Measurements from ENCODE around the gene STX12.

STX12 gene

GRCh38 chr1:27741121-27741520, 31.9 kb upstream of the STX12 start:
- H3K4me3 ChIP-seq (ENCODE audit: low read length) = no peak overlapping the region
- no peak for TF ChIP-seq CTCF (IDR thresholded peaks at IDR 0.05; ENCODE audit: insufficient read depth, low read depth, low read length, missing control alignments)
- DNase-seq (ENCODE audit: low read depth) = no peak

GRCh38 chr1:27744556-27744955, 28.5 kb upstream of the STX12 start:
- TF ChIP-seq CTCF (IDR thresholded peaks at IDR 0.05; ENCODE audit: insufficient read depth, low read depth, low read length, missing control alignments) = no peak
- no peak for DNase-seq (ENCODE audit: low read depth)
- no peak overlapping the region for H3K4me3 ChIP-seq (ENCODE audit: low read length)

- no peak overlapping the region for H3K4me3 ChIP-seq (ENCODE audit: low read length)
- no peak for TF ChIP-seq CTCF (IDR thresholded peaks at IDR 0.05; ENCODE audit: insufficient read depth, low read depth, low read length, missing control alignments)
- no peak for DNase-seq (ENCODE audit: low read depth)
These were observed 27.6 kb upstream of the STX12 start for GRCh38 chr1:27745466-27745865.

GRCh38 chr1:27752360-27752759, 20.7 kb upstream of the STX12 start:
- DNase-seq (ENCODE audit: low read depth) = no peak
- no peak overlapping the region for H3K4me3 ChIP-seq (ENCODE audit: low read length)
- TF ChIP-seq CTCF (IDR thresholded peaks at IDR 0.05; ENCODE audit: insufficient read depth, low read depth, low read length, missing control alignments) = no peak

GRCh38 chr1:27755286-27755685, 17.7 kb upstream of the STX12 start:
- DNase-seq (ENCODE audit: low read depth) = no peak
- no peak for TF ChIP-seq CTCF (IDR thresholded peaks at IDR 0.05; ENCODE audit: insufficient read depth, low read depth, low read length, missing control alignments)
- no peak overlapping the region for H3K4me3 ChIP-seq (ENCODE audit: low read length)

GRCh38 chr1:27755865-27756264, 17.2 kb upstream of the STX12 start:
- no peak for TF ChIP-seq CTCF (IDR thresholded peaks at IDR 0.05; ENCODE audit: insufficient read depth, low read depth, low read length, missing control alignments)

GRCh38 chr1:27759236-27759635, 13.8 kb upstream of the STX12 start:
- TF ChIP-seq CTCF (IDR thresholded peaks at IDR 0.05; ENCODE audit: insufficient read depth, low read depth, low read length, missing control alignments) = no peak
- no peak overlapping the region for H3K4me3 ChIP-seq (ENCODE audit: low read length)

More at GRCh38 chr1:27755865-27756264, 17.2 kb upstream of the STX12 start:
- DNase-seq (ENCODE audit: low read depth) = no peak
- H3K4me3 ChIP-seq (ENCODE audit: low read length) = no peak overlapping the region

More at GRCh38 chr1:27759236-27759635, 13.8 kb upstream of the STX12 start:
- DNase-seq (ENCODE audit: low read depth) = no peak
